ENCODE results near the gene USH2A. TPM values are rescaled to one million over a fixed set of nuclear protein-coding genes. Genes with fewer than 3 reads are reported as not detected.
A peak's percentile ranks its signal among the peaks of the same experiment; 100 is the strongest.

The USH2A gene
- total RNA-seq, 4 donors from 2014 or later, result under 0.01 to 2.0 (median 0.22) TPM; not detected in 1

GRCh38 chr1:216205176-216205575 lies 218.1 kb downstream of the USH2A start:
- H3K4me1 ChIP-seq, result no peaks in the 10 kb centered on the region
- no peaks in the 10 kb centered on the region for H3K9me3 ChIP-seq
- no peaks in the 10 kb centered on the region for H3K27me3 ChIP-seq
- intact Hi-C loops (cut with DNase I), result no loop called here
- H3K27ac ChIP-seq, result no peak overlapping the region
- 96 to 97% methylated on average over 1 of the region's 1 CpG for WGBS, 2 donors
- H3K4me3 ChIP-seq (replicated peaks in 1 of 3), result no peak overlapping the region
- no peak for DNase-seq
- TF ChIP-seq POLR2A (IDR thresholded peaks at IDR 0.05) (no peak), CTCF (IDR thresholded peaks at IDR 0.05) (no peak)
- H3K36me3 ChIP-seq, result no peaks in the 10 kb centered on the region

DNA sequence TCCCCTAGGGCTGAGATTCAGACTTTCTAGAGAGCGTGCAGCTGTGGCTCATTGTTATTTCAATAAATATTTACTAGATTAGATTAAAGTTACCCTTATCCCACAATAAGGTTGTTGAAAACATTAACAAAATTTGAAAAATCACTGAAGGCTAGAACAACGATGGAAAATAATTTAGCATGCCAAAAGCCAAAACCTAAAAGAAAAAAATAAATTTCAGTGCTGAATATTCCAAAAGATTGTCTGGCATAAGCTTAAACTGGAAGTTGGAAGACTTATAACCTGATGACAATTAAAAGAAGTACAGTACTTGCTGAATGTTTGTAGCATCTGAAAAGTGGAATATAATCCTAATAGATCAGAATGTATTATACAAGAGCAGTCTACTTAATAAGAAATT lies 221.3 kb downstream of the USH2A start:
- intact Hi-C loops (cut with DNase I), result no loop called here
- TF ChIP-seq POLR2A (IDR thresholded peaks at IDR 0.05) (no peak), CTCF (IDR thresholded peaks at IDR 0.05) (no peak)
- Histone ChIP-seq H3K9me3 (no peaks in the 10 kb centered on the region), H3K27ac (no peak overlapping the region), H3K4me1 (no peaks in the 10 kb centered on the region), H3K27me3 (no peaks in the 10 kb centered on the region), H3K36me3 (no peaks in the 10 kb centered on the region), H3K4me3 (replicated peaks in 1 of 3) (no peak overlapping the region)
- 70 to 74% methylated on average over 2 of the region's 2 CpGs for WGBS, 2 donors
- no peak for DNase-seq

DNA sequence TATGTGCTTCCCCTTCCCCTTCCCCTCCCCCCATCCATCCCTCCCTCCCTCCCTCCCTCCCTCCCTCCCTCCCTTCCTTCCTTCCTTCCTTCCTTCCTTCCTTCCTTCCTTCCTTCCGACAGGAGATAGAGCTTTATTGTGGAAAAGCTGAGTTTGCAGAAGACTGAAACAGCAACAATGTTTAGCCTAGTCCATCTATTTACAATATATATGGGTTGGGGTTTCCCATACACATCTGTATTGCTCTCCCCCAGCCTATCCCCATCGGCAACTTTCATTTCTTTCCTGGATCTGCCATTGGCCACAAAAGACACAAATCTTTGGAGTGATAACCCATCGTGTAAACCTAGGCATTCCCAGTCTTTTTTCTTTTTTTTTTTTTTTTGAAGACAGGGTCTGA lies 222.3 kb downstream of the USH2A start:
- intact Hi-C loops (cut with DNase I), result no loop called here
- no peak for DNase-seq
- Histone ChIP-seq H3K36me3 (no peaks in the 10 kb centered on the region), H3K27me3 (no peaks in the 10 kb centered on the region), H3K27ac (no peak overlapping the region), H3K4me3 (replicated peaks in 1 of 3) (no peak overlapping the region), H3K4me1 (no peaks in the 10 kb centered on the region), H3K9me3 (no peaks in the 10 kb centered on the region)
- TF ChIP-seq CTCF (IDR thresholded peaks at IDR 0.05), result no peak
- TF ChIP-seq POLR2A (IDR thresholded peaks at IDR 0.05), result no peak
- 83 to 85% methylated on average over 3 of the region's 3 CpGs for WGBS, 2 donors

- TF ChIP-seq POLR2A (IDR thresholded peaks at IDR 0.05) (no peak), CTCF (IDR thresholded peaks at IDR 0.05) (no peak)
- 78 to 84% methylated on average over 1 of the region's 1 CpG for WGBS, 2 donors
- no peak overlapping the region for H3K27ac ChIP-seq
- H3K4me3 ChIP-seq (replicated peaks in 1 of 3), result no peak overlapping the region
- H3K27me3 ChIP-seq, result no peaks in the 10 kb centered on the region
- DNase-seq, result no peak
- no peaks in the 10 kb centered on the region for H3K36me3 ChIP-seq
- H3K4me1 ChIP-seq, result no peaks in the 10 kb centered on the region
- intact Hi-C loops (cut with DNase I), result no loop called here
- H3K9me3 ChIP-seq, result no peaks in the 10 kb centered on the region
These were observed 228.5 kb downstream of the USH2A start for GRCh38 chr1:216194721-216195120.

DNA sequence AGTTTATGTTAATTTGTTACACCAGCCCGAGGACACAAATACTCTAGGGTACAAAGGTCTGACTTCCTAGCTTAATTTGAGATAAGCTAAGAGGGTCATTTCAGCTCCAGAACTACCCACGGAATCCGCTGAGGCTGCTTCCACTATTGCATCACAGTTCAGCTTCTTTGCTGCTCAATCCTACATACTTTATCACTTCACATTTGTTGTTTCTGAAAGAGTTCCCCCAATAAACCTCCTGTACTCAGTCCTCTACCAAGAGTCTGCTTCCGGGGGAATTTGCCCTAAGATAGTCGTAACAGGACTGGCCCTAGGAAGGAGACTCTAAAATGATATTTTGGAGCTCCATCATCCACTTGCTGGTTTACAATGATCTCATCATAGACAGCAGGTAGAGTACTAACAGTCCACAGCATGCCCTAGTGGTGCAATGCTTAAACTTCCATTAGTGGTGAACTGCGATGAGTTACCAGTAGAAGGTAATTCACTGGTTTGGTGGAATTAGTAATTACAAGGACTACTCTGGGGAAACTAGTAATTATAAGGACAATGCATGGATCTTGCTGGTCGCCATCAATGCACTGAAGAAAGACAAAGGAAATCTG lies 229.3 kb downstream of the USH2A start:
- Histone ChIP-seq H3K4me3 (replicated peaks in 1 of 3) (no peak overlapping the region), H3K9me3 (no peaks in the 10 kb centered on the region), H3K36me3 (no peaks in the 10 kb centered on the region), H3K4me1 (no peaks in the 10 kb centered on the region), H3K27me3 (no peaks in the 10 kb centered on the region), H3K27ac (no peak overlapping the region)
- intact Hi-C loops (cut with DNase I), result no loop called here
- TF ChIP-seq CTCF (IDR thresholded peaks at IDR 0.05) (peak in 1 of 6 experiments; percentile 11), POLR2A (IDR thresholded peaks at IDR 0.05) (no peak)
- DNase-seq, result no peak
- WGBS, 2 donors, result 85 to 87% methylated on average over 7 of the region's 7 CpGs
